ENCODE data around the gene BMPR1B.
"Not testable (repeated sequence)": the region's sequence is repeated elsewhere in the genome, so short reads cannot be mapped to it uniquely, and the experiment has no call there.

BMPR1B gene

GRCh38 chr4:94832329-94832728 is 74.6 kb downstream of the BMPR1B start:
- DNase-seq: not testable (repeated sequence)

GRCh38 chr4:94833394-94833793 is 75.6 kb downstream of the BMPR1B start:
- DNase-seq: no peak

GRCh38 chr4:94834501-94834900 is 76.7 kb downstream of the BMPR1B start:
- DNase-seq: no peak

GRCh38 chr4:94841166-94841863 is 83.6 kb downstream of the BMPR1B start:
- not testable (repeated sequence) for DNase-seq

- DNase-seq: no peak
These were observed 84.1 kb downstream of the BMPR1B start for GRCh38 chr4:94841864-94842221.

- no peak for DNase-seq
These were observed 85.5 kb downstream of the BMPR1B start for GRCh38 chr4:94843216-94843615.

GRCh38 chr4:94848326-94848725 is 90.6 kb downstream of the BMPR1B start:
- DNase-seq: no peak

- DNase-seq: no peak
These were observed 92.1 kb downstream of the BMPR1B start for GRCh38 chr4:94849901-94850300.

- no peak for DNase-seq
These were observed 94.9 kb downstream of the BMPR1B start for GRCh38 chr4:94852616-94853015.

GRCh38 chr4:94856030-94856429 is 98.3 kb downstream of the BMPR1B start:
- no peak for DNase-seq

GRCh38 chr4:94870146-94870545 is 112.4 kb downstream of the BMPR1B start:
- no peak for DNase-seq

GRCh38 chr4:94871644-94872305 is 114.0 kb downstream of the BMPR1B start:
- no peak for DNase-seq

- DNase-seq: no peak
These were observed 120.2 kb downstream of the BMPR1B start for GRCh38 chr4:94877973-94878372.

GRCh38 chr4:94880956-94881355 is 123.2 kb downstream of the BMPR1B start:
- DNase-seq: no peak

- no peak for DNase-seq
These were observed 125.0 kb downstream of the BMPR1B start for GRCh38 chr4:94882756-94883155.

- no peak for DNase-seq
These were observed 129.3 kb downstream of the BMPR1B start for GRCh38 chr4:94887027-94887426.

- DNase-seq: no peak
These were observed 131.8 kb downstream of the BMPR1B start for GRCh38 chr4:94889523-94889922.

GRCh38 chr4:94889946-94890345 is 132.2 kb downstream of the BMPR1B start:
- DNase-seq: no peak

GRCh38 chr4:94890579-94890978 is 132.8 kb downstream of the BMPR1B start:
- no peak for DNase-seq

GRCh38 chr4:94892051-94892450 is 134.3 kb downstream of the BMPR1B start:
- no peak for DNase-seq

GRCh38 chr4:94895081-94895480 is 137.3 kb downstream of the BMPR1B start:
- no peak for DNase-seq

- DNase-seq: no peak
These were observed 139.3 kb downstream of the BMPR1B start for GRCh38 chr4:94897023-94897422.

GRCh38 chr4:94905511-94905910 is 147.8 kb downstream of the BMPR1B start:
- no peak for DNase-seq

GRCh38 chr4:94909645-94910044 is 151.9 kb downstream of the BMPR1B start:
- DNase-seq: no peak
